WTC11 (cell line): ENCODE measurements around the gene GPR84. TPM values are rescaled to one million over a fixed set of nuclear protein-coding genes. Genes with fewer than 3 reads are reported as not detected.

Source experiments
- ATAC-seq: fragments of 200-7000 bp; cut with Tn5 transposase; 2 replicates; pipeline ENCODE4 v1.10.0; 2021; ENCODE audit warnings: mild to moderate bottlenecking, moderate library complexity
- CTCF ChIA-PET: fragments of 300-600 bp; sonication (Branson Sonifier 250); formaldehyde crosslinking; loops from one replicate; lab custom pipeline; 2021; ENCODE audit warnings: antibody characterized with exemption; lab: Charles Lee
- POLR2A ChIA-PET: fragments of 350-600 bp; sonication (Branson Sonifier 250); formaldehyde crosslinking; loops from one replicate; lab custom pipeline; 2021; ENCODE audit warnings: antibody characterized with exemption; lab: Charles Lee
- DNase-seq: peaks from one replicate; pipeline ENCODE4 v3.0.0; 2021; ENCODE audit warnings: low spot score
- H3K27ac Mint-ChIP-seq: 2 replicates; pipeline ENCODE4 v1.8.0; 2021; ENCODE audit warnings: mixed read lengths
- H3K27me3 Mint-ChIP-seq: 2 replicates; pipeline ENCODE4 v1.8.0; 2021; ENCODE audit warnings: low read depth, mild to moderate bottlenecking, moderate library complexity, mixed read lengths
- H3K36me3 Mint-ChIP-seq: 2 replicates; pipeline ENCODE4 v1.8.0; 2021; ENCODE audit warnings: mixed read lengths
- H3K4me1 Mint-ChIP-seq: 2 replicates; pipeline ENCODE4 v1.8.0; 2022; ENCODE audit warnings: mixed read lengths
- H3K4me3 Mint-ChIP-seq: 2 replicates; pipeline ENCODE4 v1.8.0; 2021; ENCODE audit warnings: mild to moderate bottlenecking, moderate library complexity, mixed read lengths
- H3K9me3 Mint-ChIP-seq: 2 replicates; pipeline ENCODE4 v1.8.0; 2021; ENCODE audit warnings: mixed read lengths
- AR ChIP-seq: fragments of 250-450 bp; sonication (Bioruptor Pico); IDR thresholded peaks from 2 replicates; pipeline ENCODE4 v1.9.0; 2021; ENCODE audit warnings: mild to moderate bottlenecking
- FOXP1 ChIP-seq: sonication (generic); formaldehyde crosslinking; IDR thresholded peaks from 2 replicates; pipeline ENCODE4 v1.8.0; 2022; ENCODE audit warnings: missing genetic modification reagents, mild to moderate bottlenecking, moderate library complexity, borderline replicate concordance
- FOXP4 ChIP-seq: sonication (generic); formaldehyde crosslinking; IDR thresholded peaks from 2 replicates; pipeline ENCODE4 v1.8.0; 2022; ENCODE audit warnings: mild to moderate bottlenecking, missing genetic modification reagents
- KAT7 ChIP-seq: sonication (generic); formaldehyde crosslinking; IDR thresholded peaks from 2 replicates; pipeline ENCODE4 v1.8.1; 2023; ENCODE audit warnings: missing genetic modification reagents, mild to moderate bottlenecking, borderline replicate concordance
- RORB ChIP-seq: fragments of 250-450 bp; sonication (Bioruptor Pico); IDR thresholded peaks from 2 replicates; pipeline ENCODE4 v1.9.0; 2021; ENCODE audit warnings: mild to moderate bottlenecking
- USF1 ChIP-seq: sonication (generic); formaldehyde crosslinking; IDR thresholded peaks from 2 replicates; pipeline ENCODE4 v1.8.0; 2022; ENCODE audit warnings: mild to moderate bottlenecking, missing genetic modification reagents
- ZNF416 ChIP-seq: fragments of 250-450 bp; sonication (Bioruptor Pico); IDR thresholded peaks from 2 replicates; pipeline ENCODE4 v1.9.0; 2021; ENCODE audit warnings: mild to moderate bottlenecking, inconsistent platforms
- ZNF425 ChIP-seq: fragments of 250-450 bp; sonication (Bioruptor Pico); conservative IDR thresholded peaks from 2 replicates; pipeline ENCODE4 v1.9.0; 2021; ENCODE audit warnings: mild to moderate bottlenecking
- total RNA-seq: library from RNA; stranded (reverse); gene quantifications from 3 replicates; pipeline ENCODE4 v1.2.3, GENCODE V29; 2021
- TF ChIP-seq, protein P1 (sequence below): sonication (generic); formaldehyde crosslinking; IDR thresholded peaks from 2 replicates; pipeline ENCODE4 v1.8.0; 2023; ENCODE audit warnings: missing genetic modification reagents
- TF ChIP-seq, protein P2 (sequence below): sonication (generic); formaldehyde crosslinking; IDR thresholded peaks from 2 replicates; pipeline ENCODE4 v1.8.1; 2022; ENCODE audit warnings: mild to moderate bottlenecking, moderate library complexity, missing genetic modification reagents
- TF ChIP-seq, protein P3 (sequence below): fragments of 250-450 bp; sonication (Bioruptor Pico); IDR thresholded peaks from 2 replicates; pipeline ENCODE4 v1.8.0; 2021; ENCODE audit warnings: mild to moderate bottlenecking
- TF ChIP-seq, protein P4 (sequence below): sonication (generic); formaldehyde crosslinking; IDR thresholded peaks from 2 replicates; pipeline ENCODE4 v1.8.1; 2023; ENCODE audit warnings: mild to moderate bottlenecking, moderate library complexity, missing genetic modification reagents
- TF ChIP-seq, protein P5 (sequence below): fragments of 250-450 bp; sonication (Bioruptor Pico); IDR thresholded peaks from 2 replicates; pipeline ENCODE4 v1.9.0; 2021; ENCODE audit warnings: mild to moderate bottlenecking

The GPR84 gene
- total RNA-seq, 1 experiment from 2014 or later = 0.13 TPM

- TF ChIP-seq, protein P1, sequence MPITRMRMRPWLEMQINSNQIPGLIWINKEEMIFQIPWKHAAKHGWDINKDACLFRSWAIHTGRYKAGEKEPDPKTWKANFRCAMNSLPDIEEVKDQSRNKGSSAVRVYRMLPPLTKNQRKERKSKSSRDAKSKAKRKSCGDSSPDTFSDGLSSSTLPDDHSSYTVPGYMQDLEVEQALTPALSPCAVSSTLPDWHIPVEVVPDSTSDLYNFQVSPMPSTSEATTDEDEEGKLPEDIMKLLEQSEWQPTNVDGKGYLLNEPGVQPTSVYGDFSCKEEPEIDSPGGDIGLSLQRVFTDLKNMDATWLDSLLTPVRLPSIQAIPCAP (CRISPR knock-in tag) = no peak
- TF ChIP-seq ZNF425 (CRISPR knock-in tag) = no peak
- TF ChIP-seq AR = no peak
- TF ChIP-seq, protein P2, sequence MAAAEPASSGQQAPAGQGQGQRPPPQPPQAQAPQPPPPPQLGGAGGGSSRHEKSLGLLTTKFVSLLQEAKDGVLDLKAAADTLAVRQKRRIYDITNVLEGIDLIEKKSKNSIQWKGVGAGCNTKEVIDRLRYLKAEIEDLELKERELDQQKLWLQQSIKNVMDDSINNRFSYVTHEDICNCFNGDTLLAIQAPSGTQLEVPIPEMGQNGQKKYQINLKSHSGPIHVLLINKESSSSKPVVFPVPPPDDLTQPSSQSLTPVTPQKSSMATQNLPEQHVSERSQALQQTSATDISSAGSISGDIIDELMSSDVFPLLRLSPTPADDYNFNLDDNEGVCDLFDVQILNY = no peak
- TF ChIP-seq USF1 (CRISPR knock-in tag) = no peak
Observed at GRCh38 chr12:54350743-54351142, 13.5 kb downstream of the GPR84 start (continued).

DNA sequence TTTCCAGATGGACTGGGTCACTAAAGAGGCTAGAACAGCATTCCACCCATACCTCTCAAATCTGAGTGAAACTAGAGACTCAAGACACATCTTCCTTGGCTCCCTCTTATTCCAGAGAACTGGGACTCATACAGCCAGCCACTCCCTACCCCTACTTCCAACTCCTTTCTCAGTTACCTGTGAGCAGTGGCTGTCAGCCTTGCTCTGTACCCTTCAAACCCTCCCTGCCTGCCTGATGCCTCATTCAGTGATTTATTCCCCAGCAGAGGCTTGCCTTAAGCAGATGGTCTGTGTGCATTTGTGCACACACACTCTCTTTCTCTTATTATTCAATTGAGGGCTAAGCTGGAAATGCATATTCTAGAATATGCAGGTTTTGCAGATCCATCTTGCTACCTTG lies 14.6 kb downstream of the GPR84 start:
- no peaks in the 10 kb centered on the region for H3K9me3 Mint-ChIP-seq
- peaks cover 18% of the 10 kb centered on the region for H3K27me3 Mint-ChIP-seq
- no peak for ATAC-seq
- POLR2A ChIA-PET = no interaction called here
- H3K27ac Mint-ChIP-seq = no peak overlapping the region
- CTCF ChIA-PET = interaction anchor here (1.0 to 4.3 kb wide), 6 partner anchors 9 to 158 kb away, joined by 3 to 61 read pairs (median 4); partner anchors contain the start of gene COPZ1
- no peak for DNase-seq
- H3K4me3 Mint-ChIP-seq = no peak overlapping the region
- H3K4me1 Mint-ChIP-seq = peaks cover 47% of the 10 kb centered on the region
- peaks cover 45% of the 10 kb centered on the region for H3K36me3 Mint-ChIP-seq
- TF ChIP-seq, protein P3, sequence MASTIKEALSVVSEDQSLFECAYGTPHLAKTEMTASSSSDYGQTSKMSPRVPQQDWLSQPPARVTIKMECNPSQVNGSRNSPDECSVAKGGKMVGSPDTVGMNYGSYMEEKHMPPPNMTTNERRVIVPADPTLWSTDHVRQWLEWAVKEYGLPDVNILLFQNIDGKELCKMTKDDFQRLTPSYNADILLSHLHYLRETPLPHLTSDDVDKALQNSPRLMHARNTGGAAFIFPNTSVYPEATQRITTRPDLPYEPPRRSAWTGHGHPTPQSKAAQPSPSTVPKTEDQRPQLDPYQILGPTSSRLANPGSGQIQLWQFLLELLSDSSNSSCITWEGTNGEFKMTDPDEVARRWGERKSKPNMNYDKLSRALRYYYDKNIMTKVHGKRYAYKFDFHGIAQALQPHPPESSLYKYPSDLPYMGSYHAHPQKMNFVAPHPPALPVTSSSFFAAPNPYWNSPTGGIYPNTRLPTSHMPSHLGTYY (CRISPR knock-in tag) = no peak
- TF ChIP-seq FOXP4 (no peak), ZNF425 (CRISPR knock-in tag) (no peak), KAT7 (no peak), FOXP1 (CRISPR knock-in tag) (no peak), RORB (CRISPR knock-in tag) (no peak), ZNF416 (CRISPR knock-in tag) (no peak)
- TF ChIP-seq, protein P4, sequence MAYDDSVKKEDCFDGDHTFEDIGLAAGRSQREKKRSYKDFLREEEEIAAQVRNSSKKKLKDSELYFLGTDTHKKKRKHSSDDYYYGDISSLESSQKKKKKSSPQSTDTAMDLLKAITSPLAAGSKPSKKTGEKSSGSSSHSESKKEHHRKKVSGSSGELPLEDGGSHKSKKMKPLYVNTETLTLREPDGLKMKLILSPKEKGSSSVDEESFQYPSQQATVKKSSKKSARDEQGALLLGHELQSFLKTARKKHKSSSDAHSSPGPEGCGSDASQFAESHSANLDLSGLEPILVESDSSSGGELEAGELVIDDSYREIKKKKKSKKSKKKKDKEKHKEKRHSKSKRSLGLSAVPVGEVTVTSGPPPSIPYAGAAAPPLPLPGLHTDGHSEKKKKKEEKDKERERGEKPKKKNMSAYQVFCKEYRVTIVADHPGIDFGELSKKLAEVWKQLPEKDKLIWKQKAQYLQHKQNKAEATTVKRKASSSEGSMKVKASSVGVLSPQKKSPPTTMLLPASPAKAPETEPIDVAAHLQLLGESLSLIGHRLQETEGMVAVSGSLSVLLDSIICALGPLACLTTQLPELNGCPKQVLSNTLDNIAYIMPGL (CRISPR knock-in tag) = no peak
- TF ChIP-seq, protein P5, sequence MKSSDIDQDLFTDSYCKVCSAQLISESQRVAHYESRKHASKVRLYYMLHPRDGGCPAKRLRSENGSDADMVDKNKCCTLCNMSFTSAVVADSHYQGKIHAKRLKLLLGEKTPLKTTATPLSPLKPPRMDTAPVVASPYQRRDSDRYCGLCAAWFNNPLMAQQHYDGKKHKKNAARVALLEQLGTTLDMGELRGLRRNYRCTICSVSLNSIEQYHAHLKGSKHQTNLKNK (CRISPR knock-in tag) = no peak
